HCT116 (cell line): ENCODE measurements around the gene IFRD2. TPM values are rescaled to one million over a fixed set of nuclear protein-coding genes. Genes with fewer than 3 reads are reported as not detected.

Source experiments
- ATAC-seq: fragments of 200-7000 bp; cut with Tn5 transposase; 2 replicates; pipeline ENCODE4 v1.9.1; 2020; ENCODE audit warnings: mild to moderate bottlenecking, moderate library complexity
- BruUV-seq: library from RNA; stranded (reverse); fragments of 400-500 nt; replicated peaks from 2 replicates; lab custom pipeline; 2021; lab: Mats Ljungman, UMichigan
- CTCF ChIA-PET: fragments of 300-600 bp; sonication (Branson Sonifier 250); formaldehyde crosslinking; loops from one replicate; lab custom pipeline; 2021; ENCODE audit warnings: antibody characterized with exemption; lab: Charles Lee
- POLR2A ChIA-PET: fragments of 300-600, 350-600 bp; sonication (Branson Sonifier 250); formaldehyde crosslinking; loops from one replicate; lab custom pipeline; 2021; ENCODE audit warnings: antibody characterized with exemption; lab: Charles Lee
- RAD21 ChIA-PET, 2 experiments: fragments of 300-600 bp; sonication (Branson Sonifier 250); formaldehyde crosslinking; loops; one replicate each; lab custom pipeline; 2023; ENCODE audit warnings: low total read pairs in 2 of 2; ENCODE audit not compliant: uncharacterized antibody in 2 of 2, unreplicated experiment in 2 of 2, low non-redundant PET in 1 of 2; lab: Charles Lee
- DNase-seq: peaks from one replicate; pipeline ENCODE4 v3.0.0-alpha.2; 2010; ENCODE audit warnings: low read depth, low spot score
- H2AFZ ChIP-seq: fragments of 200-600 bp; shearing (Covaris generic), sonication (generic); 2 replicates; pipeline ENCODE4 v1.6.1; 2017; ENCODE audit warnings: low read depth, mixed run types, mixed read lengths, antibody characterized with exemption, low read length; ENCODE audit not compliant: poor library complexity, severe bottlenecking
- H3K27ac ChIP-seq: 2 replicates; pipeline ENCODE4 v1.5.1; 2012; ENCODE audit warnings: low read depth, low read length
- H3K27me3 ChIP-seq: fragments of 200-600 bp; sonication (generic); 2 replicates; pipeline ENCODE4 v1.6.1; 2016; ENCODE audit warnings: mixed run types, low read length, mixed read lengths; ENCODE audit not compliant: insufficient read depth
- H3K36me3 ChIP-seq, 2 experiments: fragments of 200-500 bp in 1 of 2; fragments of 200-600 bp in 1 of 2; sonication (Bioruptor generic) in 1 of 2; sonication (generic) in 1 of 2; 2 replicates each; pipeline versions ENCODE4 v1.5.1 to v1.6.1; 2014 to 2016; ENCODE audit warnings: low read length in 2 of 2, inconsistent platforms in 1 of 2, mixed read lengths in 1 of 2, mixed run types in 1 of 2; ENCODE audit not compliant: insufficient read depth in 2 of 2, control insufficient read depth in 1 of 2
- H3K4me1 ChIP-seq, 2 experiments: fragments of 200-600 bp in 1 of 2; sonication (generic) in 1 of 2; 2 replicates each; pipeline versions ENCODE4 v1.5.1 to v1.6.1; 2012 to 2017; ENCODE audit warnings: low read length in 2 of 2, inconsistent platforms in 1 of 2, mild to moderate bottlenecking in 1 of 2, mixed read lengths in 1 of 2, mixed run types in 1 of 2, moderate library complexity in 1 of 2; ENCODE audit not compliant: insufficient read depth in 2 of 2, control insufficient read depth in 1 of 2
- H3K4me2 ChIP-seq: fragments of 200-600 bp; sonication (generic); 2 replicates; pipeline ENCODE4 v1.6.1; 2017; ENCODE audit warnings: mixed run types, low read length, mixed read lengths
- H3K4me3 ChIP-seq, 2 experiments: fragments of 200-600 bp in 1 of 2; sonication (generic) in 1 of 2; replicated peaks in 1 of 2; 2 replicates each; pipeline ENCODE4 v1.5.1; 2011 to 2016; ENCODE audit warnings: low read length in 2 of 2, control low read depth in 1 of 2, low read depth in 1 of 2, mild to moderate bottlenecking in 1 of 2, mixed read lengths in 1 of 2, mixed run types in 1 of 2
- H3K79me2 ChIP-seq: fragments of 200-600 bp; sonication (generic); 2 replicates; pipeline ENCODE4 v1.6.1; 2017; ENCODE audit warnings: mild to moderate bottlenecking, mixed run types, low read length, moderate library complexity, mixed read lengths; ENCODE audit not compliant: insufficient read depth
- H3K9ac ChIP-seq: fragments of 200-600 bp; sonication (generic); 2 replicates; pipeline ENCODE4 v1.6.1; 2016; ENCODE audit warnings: low read length, mixed read lengths
- H3K9me2 ChIP-seq: fragments of 200-600 bp; sonication (generic), shearing (Covaris generic); 2 replicates; pipeline ENCODE4 v1.6.1; 2017; ENCODE audit warnings: mixed run types, mild to moderate bottlenecking, moderate library complexity; ENCODE audit not compliant: insufficient read depth
- H3K9me3 ChIP-seq, 2 experiments: fragments of 200-500 bp in 1 of 2; fragments of 200-600 bp in 1 of 2; sonication (Bioruptor generic) in 1 of 2; sonication (generic) in 1 of 2; 2 replicates each; pipeline ENCODE4 v1.6.1; 2014 to 2017; ENCODE audit warnings: low read length in 2 of 2, mixed read lengths in 2 of 2, inconsistent platforms in 1 of 2, low read depth in 1 of 2, mild to moderate bottlenecking in 1 of 2, mixed run types in 1 of 2, moderate library complexity in 1 of 2; ENCODE audit not compliant: control insufficient read depth in 1 of 2, insufficient read depth in 1 of 2
- H4K20me1 ChIP-seq: fragments of 200-600 bp; sonication (generic), shearing (Covaris generic); 2 replicates; pipeline ENCODE4 v1.6.1; 2017; ENCODE audit warnings: mixed run types, mild to moderate bottlenecking, moderate library complexity; ENCODE audit not compliant: insufficient read depth
- ATF3 ChIP-seq: IDR thresholded peaks from 2 replicates; pipeline ENCODE4 v1.6.1; 2012
- CTCF ChIP-seq, 3 experiments: fragments of 200-600 bp in 1 of 3; sonication (generic) in 1 of 3; IDR thresholded peaks in 2 of 3; conservative IDR thresholded peaks in 1 of 3; 2 replicates each; pipeline ENCODE4 v1.5.1; 2012 to 2017; ENCODE audit warnings: low read depth in 2 of 3, low read length in 2 of 3, antibody characterized with exemption in 1 of 3, borderline replicate concordance in 1 of 3, control low read depth in 1 of 3, mild to moderate bottlenecking in 1 of 3, mixed read lengths in 1 of 3, mixed run types in 1 of 3, moderate library complexity in 1 of 3; ENCODE audit not compliant: insufficient read depth in 1 of 3
- EZH2phosphoT487 ChIP-seq: fragments of 200-600 bp; IDR thresholded peaks from 2 replicates; pipeline ENCODE4 v1.6.1; 2018; ENCODE audit warnings: antibody characterized with exemption, borderline replicate concordance
- FOSL1 ChIP-seq: IDR thresholded peaks from 2 replicates; pipeline ENCODE4 v1.6.1; 2012; ENCODE audit warnings: low read depth
- JUND ChIP-seq: IDR thresholded peaks from 2 replicates; pipeline ENCODE4 v1.6.1; 2012
- MAX ChIP-seq: IDR thresholded peaks from 2 replicates; pipeline ENCODE4 v1.6.1; 2012
- POLR2A ChIP-seq: IDR thresholded peaks from 2 replicates; pipeline ENCODE4 v1.7.0; 2011; ENCODE audit warnings: borderline replicate concordance; ENCODE audit not compliant: insufficient read depth, insufficient read length; ENCODE audit errors: extremely low read depth
- REST ChIP-seq: IDR thresholded peaks from 2 replicates; pipeline ENCODE4 v1.6.1; 2012; ENCODE audit warnings: low read depth
- SP1 ChIP-seq: IDR thresholded peaks from 2 replicates; pipeline ENCODE4 v1.6.1; 2012; ENCODE audit warnings: low read depth
- YY1 ChIP-seq: IDR thresholded peaks from 2 replicates; pipeline ENCODE4 v1.6.1; 2011; ENCODE audit warnings: low read length, low read depth, moderate library complexity, mild to moderate bottlenecking; ENCODE audit not compliant: insufficient replicate concordance; ENCODE audit errors: extremely low read depth
- ZFX ChIP-seq: fragments of 450-650 bp; IDR thresholded peaks from 2 replicates; pipeline ENCODE4 v1.6.1; 2017
- ZNF274 ChIP-seq: fragments of 200-500 bp; sonication (Bioruptor generic); IDR thresholded peaks from 2 replicates; pipeline ENCODE4 v1.6.1; 2014; ENCODE audit warnings: mild to moderate bottlenecking, low read depth, low read length, inconsistent platforms
- intact Hi-C: fragments of 100-400 bp; cut with micrococcal nuclease; formaldehyde crosslinking; loops from 2 replicates; pipeline ENCODE4 v1.10.0; 2022
- total RNA-seq: library from RNA; stranded (reverse); gene quantifications from one replicate; pipeline ENCODE4 v1.2.1, GENCODE V29; 2021; ENCODE audit not compliant: unreplicated experiment

IFRD2 gene
- total RNA-seq, 1 experiment from 2014 or later: 146 TPM

GRCh38 chr3:50296721-50297383 is 4.6 kb upstream of the IFRD2 start:
- ChIA-PET RAD21 (no interaction called here), POLR2A (interaction anchor here (1.2 kb wide), 1 partner anchor 61 kb away, joined by 3 read pairs; the partner anchor contains the start of gene GNAI2), CTCF (no interaction called here)
- DNase-seq (no peak), ATAC-seq (no peak)
- Histone ChIP-seq H3K27me3 (no peaks in the 10 kb centered on the region), H3K79me2 (peaks cover 6% of the 10 kb centered on the region), H2AFZ (no peak overlapping the region), H3K9me2 (no peaks in the 10 kb centered on the region), H4K20me1 (no peaks in the 10 kb centered on the region), H3K36me3 (no peaks in the 10 kb centered on the region), H3K4me2 (no peak overlapping the region), H3K27ac (no peak overlapping the region), H3K4me3 (no peak overlapping the region), H3K9me3 (no peaks in the 10 kb centered on the region), H3K4me1 (peaks cover 14 to 39% of the 10 kb centered on the region in 2 experiments), H3K9ac (no peak overlapping the region)
- intact Hi-C loops: no loop called here
- TF ChIP-seq ZNF274 (no peak), EZH2phosphoT487 (no peak), SP1 (no peak), JUND (no peak), ATF3 (no peak), MAX (no peak)
- no TSS peak for BruUV-seq

- BruUV-seq: no TSS peak
- intact Hi-C loops: no loop called here
- no peak overlapping the region for H2AFZ ChIP-seq
- POLR2A ChIA-PET: no interaction called here
- no peaks in the 10 kb centered on the region for H4K20me1 ChIP-seq
- RAD21 ChIA-PET: no interaction called here
- no peak overlapping the region for H3K4me3 ChIP-seq
- DNase-seq (no peak), ATAC-seq (no peak)
- H3K27me3 ChIP-seq: no peaks in the 10 kb centered on the region
- peaks cover 0 to under 1% of the 10 kb centered on the region in 2 experiments; a peak in 1 of 4 replicates for H3K36me3 ChIP-seq
- H3K4me1 ChIP-seq: peaks cover 15 to 35% of the 10 kb centered on the region in 2 experiments
- H3K79me2 ChIP-seq: peaks cover 17% of the 10 kb centered on the region
- H3K4me2 ChIP-seq: no peak overlapping the region
- H3K9me3 ChIP-seq: no peaks in the 10 kb centered on the region
- no peak overlapping the region for H3K27ac ChIP-seq
- CTCF ChIA-PET: no interaction called here
- H3K9me2 ChIP-seq: no peaks in the 10 kb centered on the region
- no peak overlapping the region for H3K9ac ChIP-seq
- TF ChIP-seq JUND (no peak), POLR2A (no peak), ZFX (no peak), REST (no peak), FOSL1 (no peak), CTCF (IDR thresholded peaks at IDR 0.05 in 2 of 3, conservative IDR thresholded peaks at IDR 0.05 in 1 of 3; ENCODE audit: borderline replicate concordance in 1 of 3, insufficient read depth in 1 of 3, low read depth in 2 of 3, low read length in 2 of 3) (no peak), YY1 (no peak)
These were observed 3.6 kb upstream of the IFRD2 start for GRCh38 chr3:50295553-50296431.
